COLO829 (cell line): Measurements from ENCODE around the gene BATF3.
"Not testable (repeated sequence)": the region's sequence is repeated elsewhere in the genome, so short reads cannot be mapped to it uniquely, and the experiment has no call there.

Source experiments
- DNase-seq: peaks from one replicate; pipeline ENCODE4 v3.0.0; 2012; ENCODE audit warnings: low spot score

BATF3 gene

GRCh38 chr1:212658250-212658649, 41.4 kb downstream of the BATF3 start:
- DNase-seq = not testable (repeated sequence)

- no peak for DNase-seq
Measured at GRCh38 chr1:212656730-212657129, 42.9 kb downstream of the BATF3 start.

GRCh38 chr1:212655668-212656440, 43.8 kb downstream of the BATF3 start:
- peak; percentile 83 for DNase-seq

GRCh38 chr1:212652609-212653008, 47.0 kb downstream of the BATF3 start:
- no peak for DNase-seq

GRCh38 chr1:212651977-212652376, 47.7 kb downstream of the BATF3 start:
- no peak for DNase-seq

- DNase-seq = no peak
Measured at GRCh38 chr1:212651521-212651920, 48.1 kb downstream of the BATF3 start.

- DNase-seq = no peak
Measured at GRCh38 chr1:212650228-212650627, 49.4 kb downstream of the BATF3 start.

- no peak for DNase-seq
Measured at GRCh38 chr1:212649020-212649419, 50.6 kb downstream of the BATF3 start.

- DNase-seq = no peak
Measured at GRCh38 chr1:212648431-212648830, 51.2 kb downstream of the BATF3 start.

GRCh38 chr1:212647004-212647403, 52.6 kb downstream of the BATF3 start:
- DNase-seq = no peak

- DNase-seq = no peak
Measured at GRCh38 chr1:212646588-212646987, 53.1 kb downstream of the BATF3 start.

- peak; percentile 28 for DNase-seq
Measured at GRCh38 chr1:212645546-212646543, 53.8 kb downstream of the BATF3 start.

GRCh38 chr1:212644866-212645545, 54.6 kb downstream of the BATF3 start:
- DNase-seq = no peak

- DNase-seq = no peak
Measured at GRCh38 chr1:212643877-212644276, 55.8 kb downstream of the BATF3 start.

GRCh38 chr1:212641956-212642355, 57.7 kb downstream of the BATF3 start:
- DNase-seq = no peak

GRCh38 chr1:212640223-212640878, 59.3 kb downstream of the BATF3 start:
- no peak for DNase-seq

GRCh38 chr1:212639524-212639923, 60.1 kb downstream of the BATF3 start:
- not testable (repeated sequence) for DNase-seq

GRCh38 chr1:212638492-212639151, 61.0 kb downstream of the BATF3 start:
- DNase-seq = no peak

- no peak for DNase-seq
Measured at GRCh38 chr1:212637902-212638301, 61.7 kb downstream of the BATF3 start.
